HG03378 (cell line): Measurements from ENCODE around the gene UBE2S.
"Not testable (repeated sequence)": the region's sequence is repeated elsewhere in the genome, so short reads cannot be mapped to it uniquely, and the experiment has no call there.

Source experiments
- ATAC-seq: cut with Tn5 transposase; IDR thresholded peaks from one replicate; pipeline ENCODE4 v1.9.1; 2021; ENCODE audit warnings: mild to moderate bottlenecking, moderate library complexity; ENCODE audit not compliant: unreplicated experiment

The UBE2S gene

GRCh38 chr19:55406826-55407549 is 600 bp downstream of the UBE2S start:
- no peak for ATAC-seq

- ATAC-seq, result no peak
Measured at GRCh38 chr19:55406091-55406825, 1.3 kb downstream of the UBE2S start.

GRCh38 chr19:55405638-55406037 is 1.9 kb downstream of the UBE2S start:
- no peak for ATAC-seq

- no peak for ATAC-seq
Measured at GRCh38 chr19:55402509-55402908, 5.1 kb downstream of the UBE2S start.

- ATAC-seq, result not testable (repeated sequence)
Measured at GRCh38 chr19:55401390-55401789, 6.2 kb downstream of the UBE2S start.

GRCh38 chr19:55400281-55401087 is 7.1 kb downstream of the UBE2S start:
- no peak for ATAC-seq

GRCh38 chr19:55398200-55398925 is 9.2 kb downstream of the UBE2S start:
- ATAC-seq, result no peak

- no peak for ATAC-seq
Measured at GRCh38 chr19:55392820-55393761, 14.5 kb downstream of the UBE2S start.

- no peak for ATAC-seq
Measured at GRCh38 chr19:55391702-55392615, 15.6 kb downstream of the UBE2S start.

- ATAC-seq, result no peak
Measured at GRCh38 chr19:55391191-55391670, 16.4 kb downstream of the UBE2S start.

GRCh38 chr19:55390461-55390880 is 17.1 kb downstream of the UBE2S start:
- ATAC-seq, result no peak

- no peak for ATAC-seq
Measured at GRCh38 chr19:55389386-55390317, 17.9 kb downstream of the UBE2S start.

GRCh38 chr19:55387736-55388497 is 19.7 kb downstream of the UBE2S start:
- ATAC-seq, result no peak

GRCh38 chr19:55386493-55386971 is 21.1 kb downstream of the UBE2S start:
- ATAC-seq, result no peak

- ATAC-seq, result peak; percentile 58
Measured at GRCh38 chr19:55385724-55386492, 21.7 kb downstream of the UBE2S start, which contains the start of gene RPL28. Gene RPL28, plus strand, starts transcription at chr19:55385932. Its CDS starts 426 bp downstream, at chr19:55386358.
